Dermis blood vessel endothelial cell (primary cell): Measurements from ENCODE around the gene CPNE5. TPM values are rescaled to one million over a fixed set of nuclear protein-coding genes. Genes with fewer than 3 reads are reported as not detected.
"Not testable (repeated sequence)": the region's sequence is repeated elsewhere in the genome, so short reads cannot be mapped to it uniquely, and the experiment has no call there.

Experiments
- DNase-seq: peaks from one replicate; pipeline ENCODE4 v3.0.0; 2010
- total RNA-seq: library from RNA; depleted of rRNA; stranded (reverse); fragments of >200 nt; gene quantifications from 2 replicates; pipeline ENCODE4 v1.2.3, GENCODE V29; 2014

CPNE5 gene
- total RNA-seq, 1 donor from 2014 or later = 14.0 TPM

DNA sequence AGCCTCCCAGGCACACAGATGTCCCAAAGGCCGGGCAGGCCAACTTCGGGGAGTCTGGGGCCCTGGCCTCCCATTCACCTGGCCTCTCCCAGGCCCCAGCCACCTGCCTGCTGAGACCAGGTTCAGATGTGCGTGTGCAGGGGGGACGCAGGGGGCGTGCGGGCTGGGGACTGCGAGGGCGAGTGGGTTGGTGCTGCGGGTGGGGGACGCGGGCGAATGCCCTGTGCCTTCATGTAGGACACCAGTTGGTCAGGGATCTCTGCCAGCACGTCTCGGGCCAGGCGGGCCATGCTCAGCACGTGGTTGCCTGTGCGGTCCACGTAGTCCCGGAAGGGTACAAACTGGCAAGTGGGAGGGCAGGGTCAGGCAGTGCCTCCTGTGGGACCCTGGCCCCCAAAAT, 97.1 kb downstream of the CPNE5 start:
- no peak for DNase-seq

DNA sequence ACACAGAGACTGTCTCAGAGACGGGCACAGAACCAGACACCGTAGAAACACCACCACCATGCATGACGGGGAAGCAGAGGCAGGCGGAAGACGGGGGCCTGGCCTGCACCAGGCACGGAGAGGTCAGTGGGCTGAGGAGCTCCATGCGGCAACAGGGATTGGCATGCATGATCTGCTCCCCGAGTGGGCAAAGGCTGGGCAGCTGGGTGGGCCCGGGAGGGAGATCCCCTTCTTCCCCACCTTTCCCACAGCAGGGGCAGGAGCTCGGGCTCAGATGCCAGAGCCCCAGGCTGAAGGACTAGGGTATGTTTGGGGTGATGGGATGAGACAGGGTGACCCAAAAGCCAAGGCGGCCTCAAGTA, 98.4 kb downstream of the CPNE5 start:
- DNase-seq = no peak

DNA sequence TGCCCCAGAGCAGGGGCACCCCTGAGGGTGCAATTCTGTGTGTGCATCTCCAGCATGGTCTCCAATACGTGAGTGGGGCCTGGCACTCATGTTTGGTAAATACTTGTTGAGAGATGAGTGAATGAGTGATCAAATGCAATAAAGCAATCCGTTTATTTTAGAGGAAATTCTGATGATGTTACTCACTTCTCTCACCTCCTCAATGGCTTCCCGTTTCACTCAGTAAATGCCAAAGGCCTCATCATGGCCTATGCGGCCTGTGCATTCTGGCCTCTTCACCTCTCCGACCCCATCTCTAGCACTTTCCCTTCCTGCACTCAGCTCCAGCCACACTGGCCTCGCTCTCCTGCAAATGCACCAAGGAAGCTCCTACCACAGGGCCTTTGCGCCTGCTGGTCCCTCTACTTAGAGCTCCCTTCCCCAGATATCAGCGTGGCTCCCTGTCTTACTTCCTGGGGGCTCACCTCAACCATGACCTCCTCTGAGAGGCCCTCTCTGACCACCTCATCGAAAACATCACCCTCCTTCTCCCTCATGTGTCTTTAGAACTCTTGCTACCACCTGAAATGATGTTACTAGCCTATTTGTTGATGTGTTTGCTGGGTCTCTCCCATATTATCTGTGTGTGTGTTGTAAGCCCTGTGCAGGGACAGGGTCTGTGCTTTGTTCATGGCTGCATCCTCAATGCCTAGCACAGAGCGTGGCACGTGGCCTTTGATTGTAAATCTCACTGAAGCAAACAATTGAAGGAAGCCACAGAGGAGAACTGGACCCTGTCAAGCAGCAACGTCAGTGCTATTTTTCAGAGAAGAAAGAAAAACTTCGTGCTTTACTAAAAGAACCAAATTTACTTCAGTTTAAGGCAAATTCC, 99.1 kb downstream of the CPNE5 start:
- DNase-seq = peak; percentile 91

GRCh38 chr6:36738108-36738507, 101.1 kb downstream of the CPNE5 start:
- DNase-seq = no peak

- DNase-seq = no peak
Measured at GRCh38 chr6:36737043-36737785, 102.0 kb downstream of the CPNE5 start.

GRCh38 chr6:36735110-36736071, 103.9 kb downstream of the CPNE5 start:
- peak; percentile 82 for DNase-seq

DNA sequence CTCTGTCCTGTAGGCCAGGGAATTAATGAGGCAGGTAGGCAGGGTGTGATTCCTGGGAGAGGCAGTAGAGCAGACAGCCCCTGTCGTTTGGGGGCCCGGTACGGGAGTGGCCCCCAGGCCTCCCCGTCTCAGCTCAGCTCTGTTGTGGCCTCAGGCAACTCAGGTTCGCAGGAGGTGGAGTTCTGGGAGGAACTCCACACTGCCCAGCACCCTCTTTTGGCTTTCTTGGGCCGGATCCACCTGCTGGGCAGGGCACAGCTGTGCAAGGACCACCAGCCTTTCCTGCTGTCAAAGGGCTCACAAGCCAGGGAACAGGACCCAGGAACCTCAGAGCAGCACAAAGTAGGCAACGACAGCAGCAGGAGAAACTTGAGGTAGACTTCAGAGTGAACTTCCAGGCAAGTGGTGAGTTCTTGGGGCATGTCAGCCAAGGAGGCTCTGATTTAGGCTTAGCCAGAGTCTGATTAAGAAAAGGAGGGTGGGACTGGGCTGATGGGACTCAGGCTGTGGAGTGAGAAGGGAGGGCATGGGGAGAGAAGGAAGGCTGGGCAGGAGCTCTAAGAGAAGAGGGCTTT, 104.7 kb downstream of the CPNE5 start:
- no peak for DNase-seq

DNA sequence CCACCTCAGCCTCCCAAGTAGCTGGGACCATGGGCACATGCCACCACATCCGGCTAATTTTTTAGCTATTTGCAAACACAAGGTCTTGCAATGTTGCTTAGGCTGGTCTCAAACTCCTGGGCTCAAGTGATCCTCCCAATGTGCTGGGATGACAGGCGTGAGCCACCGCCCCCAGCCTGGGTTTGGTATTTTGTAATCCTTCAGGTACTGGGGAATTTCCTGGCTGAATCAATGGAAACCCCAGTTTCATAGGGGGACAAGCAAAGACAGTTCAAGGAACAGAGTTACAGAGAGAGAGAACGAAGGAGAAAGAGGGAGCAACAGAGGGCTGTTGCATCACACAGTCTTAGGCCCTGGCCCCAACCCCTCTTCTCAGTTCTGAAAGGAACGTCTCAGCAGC, 105.9 kb downstream of the CPNE5 start:
- DNase-seq = no peak

- no peak for DNase-seq
Measured at GRCh38 chr6:36731622-36732310, 107.5 kb downstream of the CPNE5 start.

- DNase-seq = no peak
Measured at GRCh38 chr6:36730424-36731380, 108.5 kb downstream of the CPNE5 start.

GRCh38 chr6:36729161-36729524, 110.1 kb downstream of the CPNE5 start:
- DNase-seq = no peak

DNA sequence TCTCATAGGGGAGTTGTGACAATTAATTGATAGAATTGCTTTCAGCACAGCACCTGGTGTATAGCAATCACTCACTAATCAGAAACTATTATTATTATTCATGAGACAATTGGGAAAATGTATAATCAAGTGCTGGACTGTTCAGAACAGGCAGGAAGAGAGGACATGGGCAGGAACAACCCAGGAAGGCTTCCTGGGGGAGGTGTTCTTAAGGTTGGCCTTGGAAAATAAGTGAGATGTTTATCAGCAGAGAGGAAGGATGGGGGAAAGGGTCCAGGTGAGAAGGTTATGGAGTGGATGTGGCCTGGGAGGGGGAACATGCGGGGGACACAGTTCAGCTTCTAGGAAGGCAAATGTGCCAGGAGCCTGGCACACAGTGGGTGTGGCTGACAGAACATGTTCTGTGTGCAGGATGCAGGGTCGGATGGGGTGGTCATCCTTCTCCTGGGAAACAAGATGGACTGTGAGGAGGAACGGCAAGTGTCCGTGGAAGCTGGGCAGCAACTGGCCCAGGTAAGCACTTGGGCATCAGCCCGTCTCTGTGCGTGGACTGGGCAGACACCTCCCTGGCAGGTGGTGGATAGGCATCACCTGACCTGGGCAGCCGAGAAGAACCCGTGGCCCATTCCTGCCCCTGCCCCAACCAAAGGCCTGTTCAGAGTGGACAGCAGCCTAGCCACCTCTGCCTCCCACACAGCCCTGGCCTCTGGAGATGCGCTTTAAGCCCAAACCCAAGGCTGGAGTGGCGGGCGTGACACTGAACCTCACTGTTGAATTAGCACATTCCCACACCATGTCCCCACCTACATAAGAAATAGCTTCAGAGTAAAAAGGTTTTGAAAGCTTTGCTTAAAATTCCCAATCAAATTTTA, 110.7 kb downstream of the CPNE5 start:
- DNase-seq = no peak

- no peak for DNase-seq
Measured at GRCh38 chr6:36727505-36728021, 111.7 kb downstream of the CPNE5 start.

GRCh38 chr6:36725581-36725980, 113.7 kb downstream of the CPNE5 start:
- no peak for DNase-seq

DNA sequence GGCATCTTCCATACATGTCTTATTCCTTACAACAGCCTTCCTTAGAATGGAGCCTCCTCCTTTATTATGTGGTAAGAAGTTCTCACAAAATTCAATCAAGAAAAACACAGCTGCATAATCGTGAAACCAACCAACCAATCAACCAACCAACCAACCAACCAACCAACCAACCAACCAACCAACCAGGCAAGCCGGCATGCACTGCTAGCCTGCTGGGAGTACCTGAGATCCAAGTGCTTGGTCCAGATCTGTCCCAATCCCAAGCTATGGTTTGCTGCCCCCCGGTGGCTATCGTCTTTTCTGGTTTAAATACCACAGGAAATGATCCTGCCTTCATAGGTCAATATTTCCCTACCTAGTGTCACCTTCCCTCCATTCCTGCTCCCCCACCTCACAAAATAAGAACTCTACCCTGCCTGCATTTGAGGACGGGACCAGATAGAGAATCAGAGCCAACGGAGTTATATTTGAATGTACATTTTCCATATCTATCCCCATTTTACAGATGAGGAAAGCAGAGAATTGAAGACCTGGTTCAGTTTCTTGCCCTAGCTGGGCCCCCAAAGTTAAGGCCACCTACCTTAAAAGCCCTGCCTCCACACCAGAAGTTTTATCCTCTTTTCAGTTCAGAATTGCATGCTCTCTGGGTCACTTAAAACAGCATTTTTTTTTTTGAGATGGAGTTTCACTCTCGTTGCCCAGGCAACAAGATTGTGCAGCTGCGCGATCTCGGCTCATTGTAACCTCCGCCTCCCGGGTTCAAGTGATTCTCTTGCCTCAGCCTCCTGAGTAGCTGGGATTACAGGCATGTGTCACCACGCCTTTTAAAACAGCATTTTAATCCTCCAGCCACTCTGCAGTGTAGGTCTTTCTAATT, 114.5 kb downstream of the CPNE5 start:
- peak; percentile 80 for DNase-seq

DNA sequence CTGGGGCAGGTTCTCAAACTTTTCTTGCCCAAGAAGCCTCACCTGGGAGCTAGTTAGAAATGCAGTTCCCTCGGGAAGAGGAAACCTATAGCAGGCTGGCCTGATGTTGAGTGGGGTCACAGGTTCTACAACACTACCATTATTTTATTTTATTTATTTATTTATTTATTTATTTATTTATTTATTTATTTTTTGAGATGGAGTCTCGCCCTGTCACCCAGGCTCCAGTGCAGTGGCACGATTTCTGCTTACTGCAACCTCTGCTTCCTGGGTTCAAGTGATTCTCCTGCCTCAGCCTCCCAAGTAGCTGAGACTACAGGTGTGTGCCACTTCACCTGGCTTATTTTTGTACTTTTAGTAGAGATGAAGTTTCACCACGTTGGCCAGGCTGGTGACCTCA, 115.3 kb downstream of the CPNE5 start:
- not testable (repeated sequence) for DNase-seq

GRCh38 chr6:36722879-36723278, 116.4 kb downstream of the CPNE5 start:
- DNase-seq = no peak

- no peak for DNase-seq
Measured at GRCh38 chr6:36722365-36722764, 116.9 kb downstream of the CPNE5 start.
